HUES64 (cell line): ENCODE results near the gene CYP1A2. TPM values are rescaled to one million over a fixed set of nuclear protein-coding genes. Genes with fewer than 3 reads are reported as not detected.

Experiments used
- H3K27ac ChIP-seq: 2 replicates; pipeline ENCODE4 v1.7.0; 2013; ENCODE audit warnings: low read depth, low read length, inconsistent platforms
- H3K27me3 ChIP-seq: 2 replicates; pipeline ENCODE4 v1.6.1; 2013; ENCODE audit warnings: mild to moderate bottlenecking, low read length; ENCODE audit not compliant: insufficient read depth
- H3K36me3 ChIP-seq: 2 replicates; pipeline ENCODE4 v1.6.1; 2013; ENCODE audit warnings: mild to moderate bottlenecking, low read length; ENCODE audit not compliant: insufficient read depth
- H3K4me1 ChIP-seq: 2 replicates; pipeline ENCODE4 v1.6.1; 2013; ENCODE audit warnings: mild to moderate bottlenecking, low read length, moderate library complexity; ENCODE audit not compliant: insufficient read depth
- H3K4me3 ChIP-seq: 2 replicates; pipeline ENCODE4 v1.5.1; 2013; ENCODE audit warnings: mild to moderate bottlenecking, low read length, moderate library complexity
- H3K9ac ChIP-seq: 2 replicates; pipeline ENCODE4 v1.6.1; 2013; ENCODE audit warnings: mild to moderate bottlenecking, low read depth, low read length
- H3K9me3 ChIP-seq: 2 replicates; pipeline ENCODE4 v1.6.1; 2013; ENCODE audit warnings: low read depth, low read length; ENCODE audit not compliant: insufficient read depth
- WGBS: fragments of 150-250, 120-280 bp; methylation state at CpG from one replicate; pipeline ENCODE4 v1.1.7; 2013; ENCODE audit warnings: missing lambda C conversion rate; 5-methylcytosine and 5-hydroxymethylcytosine counted together
- polyA plus RNA-seq, 2 experiments: library from polyadenylated mRNA; stranded (reverse); fragments of 50-300 nt; gene quantifications; one replicate each; pipeline ENCODE4 v1.2.3, GENCODE V29; 2013

Gene CYP1A2, protein sequence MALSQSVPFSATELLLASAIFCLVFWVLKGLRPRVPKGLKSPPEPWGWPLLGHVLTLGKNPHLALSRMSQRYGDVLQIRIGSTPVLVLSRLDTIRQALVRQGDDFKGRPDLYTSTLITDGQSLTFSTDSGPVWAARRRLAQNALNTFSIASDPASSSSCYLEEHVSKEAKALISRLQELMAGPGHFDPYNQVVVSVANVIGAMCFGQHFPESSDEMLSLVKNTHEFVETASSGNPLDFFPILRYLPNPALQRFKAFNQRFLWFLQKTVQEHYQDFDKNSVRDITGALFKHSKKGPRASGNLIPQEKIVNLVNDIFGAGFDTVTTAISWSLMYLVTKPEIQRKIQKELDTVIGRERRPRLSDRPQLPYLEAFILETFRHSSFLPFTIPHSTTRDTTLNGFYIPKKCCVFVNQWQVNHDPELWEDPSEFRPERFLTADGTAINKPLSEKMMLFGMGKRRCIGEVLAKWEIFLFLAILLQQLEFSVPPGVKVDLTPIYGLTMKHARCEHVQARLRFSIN
- not detected for polyA plus RNA-seq (2013, experiment 1 of 2)
- not detected for polyA plus RNA-seq (2013, experiment 2 of 2)

DNA sequence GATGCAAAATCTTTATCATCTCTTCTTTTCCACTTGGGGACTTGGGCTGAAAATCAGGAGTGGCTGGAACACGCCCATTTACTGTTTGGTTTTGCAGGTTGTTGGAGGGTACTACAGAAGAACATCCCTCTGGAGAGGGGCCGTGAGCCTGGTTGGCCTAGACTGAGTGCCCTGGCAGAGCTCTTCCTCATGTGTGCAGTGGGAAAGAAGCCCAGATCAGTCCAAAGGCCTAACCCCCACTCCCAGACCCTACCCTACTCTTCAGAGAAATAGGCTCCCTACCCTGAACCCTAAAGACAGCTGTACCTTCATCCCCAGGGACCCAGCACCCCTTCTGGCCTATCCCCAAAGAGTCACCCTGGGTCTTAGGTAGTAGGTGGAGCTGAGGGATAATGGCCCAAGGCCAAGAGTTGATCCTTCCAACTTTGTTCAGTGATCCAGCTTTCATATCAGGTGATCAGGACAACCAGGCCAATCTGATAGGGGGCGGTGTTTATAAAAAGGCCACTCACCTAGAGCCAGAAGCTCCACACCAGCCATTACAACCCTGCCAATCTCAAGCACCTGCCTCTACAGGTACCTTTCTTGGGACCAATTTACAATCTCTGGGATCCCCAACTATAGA lies at the start of gene CYP1A2:
TSS of gene CYP1A2 (plus strand) at position 524 of the 625 bp plus-strand sequence. CDS start 894 bp downstream, outside the sequence.
- H3K9ac ChIP-seq = no peak within 1 kb of the TSS
- H3K36me3 ChIP-seq = no peaks in the 10 kb centered on the region
- WGBS = 89% methylated on average over 3 of the region's 3 CpGs
- no peaks in the 10 kb centered on the region for H3K4me1 ChIP-seq
- H3K9me3 ChIP-seq = no peaks in the 10 kb centered on the region
- H3K27me3 ChIP-seq = peaks cover 52% of the 10 kb centered on the region; the same call in 1 of the 2 replicates
- no peak within 1 kb of the TSS for H3K27ac ChIP-seq
- no peak within 1 kb of the TSS for H3K4me3 ChIP-seq

DNA sequence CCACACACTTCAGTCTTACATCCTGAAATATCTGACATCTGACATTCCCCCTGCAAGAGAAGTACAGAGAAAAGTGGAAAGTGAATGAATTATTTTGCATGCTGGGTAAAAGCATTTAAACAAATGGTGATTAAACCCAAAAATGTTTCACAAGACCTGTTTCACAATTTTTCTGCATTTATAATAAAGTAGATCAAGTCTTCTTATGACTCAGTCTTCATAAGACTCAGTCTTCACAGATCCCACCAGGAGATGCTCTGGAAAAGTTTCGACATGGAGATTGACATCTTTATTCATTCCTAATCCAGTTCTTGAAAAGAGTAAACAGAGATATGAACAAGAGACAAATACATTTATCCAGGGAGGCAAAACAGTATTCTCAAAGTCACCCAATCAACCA lies 39.6 kb upstream of the CYP1A2 start:
- H3K4me3 ChIP-seq = no peak overlapping the region
- H3K36me3 ChIP-seq = no peaks in the 10 kb centered on the region
- WGBS = 80% methylated on average over 1 of the region's 1 CpG
- H3K27ac ChIP-seq = no peak overlapping the region
- H3K9ac ChIP-seq = no peak overlapping the region
- no peaks in the 10 kb centered on the region for H3K9me3 ChIP-seq
- H3K27me3 ChIP-seq = peaks cover 23% of the 10 kb centered on the region
- no peaks in the 10 kb centered on the region for H3K4me1 ChIP-seq

DNA sequence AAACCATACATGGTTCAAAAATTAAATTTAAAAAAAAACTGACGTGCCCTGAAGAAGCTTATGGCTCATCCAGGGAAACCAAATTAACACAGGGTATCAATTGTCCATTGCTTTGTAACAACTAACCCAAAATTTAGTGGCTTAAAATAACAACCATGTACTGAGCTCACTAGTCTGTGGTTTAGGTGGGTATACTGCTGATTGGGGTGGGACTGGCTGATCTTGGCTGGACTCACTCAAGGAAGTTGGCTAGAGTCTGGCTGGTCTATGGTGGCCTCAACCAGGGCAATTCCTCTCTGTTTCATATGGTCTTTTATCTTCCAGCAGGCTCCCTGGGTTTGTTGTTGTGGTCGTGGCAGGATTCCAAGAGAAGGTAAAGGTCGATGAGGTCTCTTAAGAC lies 38.8 kb upstream of the CYP1A2 start:
- H3K36me3 ChIP-seq = no peaks in the 10 kb centered on the region
- peaks cover 20% of the 10 kb centered on the region for H3K27me3 ChIP-seq
- H3K4me1 ChIP-seq = no peaks in the 10 kb centered on the region
- H3K9ac ChIP-seq = no peak overlapping the region
- no peaks in the 10 kb centered on the region for H3K9me3 ChIP-seq
- 69% methylated on average over 3 of the region's 3 CpGs for WGBS
- H3K4me3 ChIP-seq = no peak overlapping the region
- no peak overlapping the region for H3K27ac ChIP-seq

DNA sequence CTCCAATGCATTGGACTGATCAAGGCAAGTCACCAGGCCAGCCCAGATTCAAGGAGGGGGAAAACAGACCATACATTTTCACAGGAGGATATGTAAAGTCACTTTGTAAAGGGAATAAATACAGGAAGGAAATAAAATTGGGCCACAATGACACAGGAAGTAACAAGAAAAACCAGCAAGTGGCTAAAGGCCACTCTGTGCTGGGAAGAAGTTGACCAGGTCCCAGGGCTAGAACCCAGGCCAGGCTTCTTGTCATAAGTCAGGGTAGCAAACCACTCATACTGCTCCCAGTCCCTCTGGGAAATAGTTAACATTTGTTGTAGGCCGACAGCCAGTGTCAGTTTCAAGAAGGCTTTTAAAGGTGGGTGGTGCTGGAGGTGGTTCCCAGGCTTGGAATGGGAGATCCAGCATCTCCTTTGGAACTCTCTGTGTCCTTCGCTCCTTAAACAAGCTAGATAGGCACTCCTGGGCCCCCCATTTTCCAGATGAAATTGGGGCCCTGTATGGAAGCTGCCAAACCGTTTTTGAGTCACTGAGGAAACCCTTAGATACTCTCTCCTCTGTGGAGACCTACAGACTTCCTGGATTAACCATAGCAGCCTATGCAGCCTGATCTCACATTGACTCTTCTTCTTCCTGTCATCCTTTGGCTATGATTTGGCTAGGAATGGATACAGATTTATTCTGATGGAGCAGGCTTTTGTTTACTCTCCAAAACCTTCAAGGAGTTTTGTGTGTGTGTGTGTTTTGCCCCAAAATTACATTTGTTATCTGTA lies 38.1 kb upstream of the CYP1A2 start:
- H3K9me3 ChIP-seq = no peaks in the 10 kb centered on the region
- H3K4me3 ChIP-seq = no peak overlapping the region
- H3K4me1 ChIP-seq = no peaks in the 10 kb centered on the region
- 71% methylated on average over 3 of the region's 3 CpGs for WGBS
- no peaks in the 10 kb centered on the region for H3K36me3 ChIP-seq
- no peak overlapping the region for H3K9ac ChIP-seq
- H3K27ac ChIP-seq = no peak overlapping the region
- peaks cover 17% of the 10 kb centered on the region for H3K27me3 ChIP-seq

DNA sequence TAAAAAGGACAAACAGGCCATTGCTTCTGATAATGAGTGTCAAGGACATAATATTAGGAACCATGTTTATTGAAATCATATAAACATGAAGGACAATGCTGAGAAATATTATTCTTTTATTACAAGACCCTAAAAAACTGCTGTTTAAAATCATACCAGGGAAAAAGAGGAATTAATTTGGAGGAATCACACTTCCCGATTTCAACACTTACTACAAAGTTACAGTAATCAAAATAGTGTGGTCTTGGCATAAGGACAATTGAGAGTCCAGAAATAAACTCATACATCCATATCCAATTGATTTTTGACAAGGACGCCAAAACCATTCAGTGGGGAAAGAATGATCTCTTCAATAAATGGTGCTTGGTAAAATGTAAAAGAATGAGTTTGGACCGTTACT lies 36.3 kb upstream of the CYP1A2 start:
- H3K4me3 ChIP-seq = no peak overlapping the region
- no peak overlapping the region for H3K9ac ChIP-seq
- no peaks in the 10 kb centered on the region for H3K9me3 ChIP-seq
- peaks cover 11% of the 10 kb centered on the region for H3K27me3 ChIP-seq
- WGBS = no CpG with 5 or more reads among the region's 3 CpGs
- H3K4me1 ChIP-seq = no peaks in the 10 kb centered on the region
- no peak overlapping the region for H3K27ac ChIP-seq
- H3K36me3 ChIP-seq = no peaks in the 10 kb centered on the region

DNA sequence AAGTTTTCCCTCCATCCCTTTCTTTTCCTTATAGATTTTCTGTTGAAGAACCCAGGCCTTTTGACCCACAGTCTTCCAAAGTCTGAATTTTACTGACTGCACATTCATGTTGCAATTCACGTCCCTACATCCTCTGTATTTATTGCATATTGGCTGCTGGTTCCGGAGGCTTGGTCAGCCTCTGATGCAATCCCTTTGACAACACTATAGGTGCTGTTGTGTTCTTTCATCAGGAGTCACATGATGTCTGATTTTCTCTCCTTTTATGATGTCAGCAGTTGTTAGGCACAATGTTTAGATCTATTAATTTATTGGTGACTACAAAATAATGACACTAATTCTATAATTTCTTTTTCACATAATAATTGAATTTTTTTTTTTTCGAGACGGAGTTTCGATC lies 32.0 kb upstream of the CYP1A2 start:
- no peak overlapping the region for H3K4me3 ChIP-seq
- H3K4me1 ChIP-seq = no peaks in the 10 kb centered on the region
- WGBS = 90% methylated on average over 5 of the region's 5 CpGs
- H3K27ac ChIP-seq = no peak overlapping the region
- no peak overlapping the region for H3K9ac ChIP-seq
- no peaks in the 10 kb centered on the region for H3K36me3 ChIP-seq
- H3K9me3 ChIP-seq = no peaks in the 10 kb centered on the region
- H3K27me3 ChIP-seq = no peaks in the 10 kb centered on the region

DNA sequence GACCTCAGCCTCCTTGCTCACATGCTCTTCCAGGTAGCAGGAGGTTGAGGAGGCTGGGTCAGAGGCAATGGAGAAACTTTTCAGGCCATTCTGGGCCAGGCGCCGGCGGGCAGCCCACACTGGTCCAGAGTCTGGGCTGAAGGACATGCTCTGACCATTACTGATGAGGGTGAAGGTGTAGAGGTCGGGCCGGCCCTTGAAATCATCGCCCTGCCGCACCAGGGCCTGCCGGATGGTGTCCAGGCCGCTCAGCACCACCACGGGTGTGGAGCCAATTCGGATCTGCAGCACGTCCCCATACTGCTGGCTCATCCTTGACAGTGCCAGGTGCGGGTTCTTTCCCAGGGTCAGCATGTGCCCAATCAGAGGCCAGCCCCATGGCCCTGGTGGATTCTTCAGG lies 26.1 kb upstream of the CYP1A2 start:
- Histone ChIP-seq H3K4me1 (peaks cover 4% of the 10 kb centered on the region; the same call in 1 of the 2 replicates), H3K36me3 (no peaks in the 10 kb centered on the region), H3K9ac (no peak overlapping the region), H3K27ac (no peak overlapping the region), H3K4me3 (no peak overlapping the region), H3K27me3 (peaks cover 33% of the 10 kb centered on the region), H3K9me3 (no peaks in the 10 kb centered on the region)
- 92% methylated on average over 13 of the region's 13 CpGs for WGBS

DNA sequence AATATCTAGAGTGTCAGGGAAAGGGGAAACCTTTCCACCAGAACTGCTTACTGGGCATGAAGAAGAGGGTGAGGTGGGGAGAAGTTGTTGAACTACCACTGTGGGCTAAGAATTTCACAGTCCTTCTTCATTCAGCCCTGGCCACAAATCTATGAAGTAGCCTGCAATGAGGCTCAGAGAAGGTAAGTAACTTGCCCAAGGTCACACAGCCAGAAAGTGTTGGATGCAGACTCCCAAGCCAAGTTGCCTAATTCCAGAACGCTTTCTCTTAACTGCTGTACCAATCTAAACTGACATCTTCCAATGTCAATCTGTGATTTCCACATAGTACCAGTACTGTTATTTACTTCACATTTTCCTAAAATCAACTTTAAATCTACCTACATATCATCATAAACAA lies 25.5 kb upstream of the CYP1A2 start:
- Histone ChIP-seq H3K4me1 (peaks cover 4% of the 10 kb centered on the region; the same call in 1 of the 2 replicates), H3K36me3 (no peaks in the 10 kb centered on the region), H3K27me3 (peaks cover 38% of the 10 kb centered on the region), H3K4me3 (no peak overlapping the region), H3K9ac (no peak overlapping the region), H3K27ac (no peak overlapping the region), H3K9me3 (no peaks in the 10 kb centered on the region)
- 85% methylated on average over 1 of the region's 1 CpG for WGBS

DNA sequence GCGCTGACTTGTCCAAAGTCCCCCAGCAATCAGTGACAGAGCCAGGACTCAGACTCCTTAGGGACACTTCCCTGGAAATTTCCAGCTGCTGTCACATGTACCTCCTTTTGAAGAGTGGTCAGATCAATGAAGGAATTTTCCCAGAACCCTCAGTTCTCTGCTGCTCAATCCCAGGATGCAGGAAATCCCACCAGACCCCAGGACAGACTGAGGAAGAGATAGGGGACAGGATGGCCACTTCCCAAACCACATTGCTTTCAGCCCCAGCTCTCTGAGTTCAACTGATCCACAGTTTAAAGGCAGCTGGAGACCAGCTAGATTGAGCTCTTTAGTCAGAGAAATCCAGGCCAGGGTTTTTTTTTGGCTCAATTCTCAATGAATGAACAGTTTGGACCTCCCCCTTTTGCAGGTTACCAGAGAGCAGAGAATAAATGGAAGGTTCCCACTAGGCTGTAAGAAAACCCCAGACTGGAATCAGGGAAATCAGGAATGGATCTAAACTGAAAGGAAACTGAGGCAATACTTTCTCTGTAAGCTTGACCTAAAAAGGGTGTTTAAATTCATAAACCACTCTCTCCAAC lies 24.8 kb upstream of the CYP1A2 start:
- WGBS = 90% methylated on average over 1 of the region's 1 CpG
- Histone ChIP-seq H3K27me3 (peaks cover 38% of the 10 kb centered on the region), H3K9me3 (no peaks in the 10 kb centered on the region)

DNA sequence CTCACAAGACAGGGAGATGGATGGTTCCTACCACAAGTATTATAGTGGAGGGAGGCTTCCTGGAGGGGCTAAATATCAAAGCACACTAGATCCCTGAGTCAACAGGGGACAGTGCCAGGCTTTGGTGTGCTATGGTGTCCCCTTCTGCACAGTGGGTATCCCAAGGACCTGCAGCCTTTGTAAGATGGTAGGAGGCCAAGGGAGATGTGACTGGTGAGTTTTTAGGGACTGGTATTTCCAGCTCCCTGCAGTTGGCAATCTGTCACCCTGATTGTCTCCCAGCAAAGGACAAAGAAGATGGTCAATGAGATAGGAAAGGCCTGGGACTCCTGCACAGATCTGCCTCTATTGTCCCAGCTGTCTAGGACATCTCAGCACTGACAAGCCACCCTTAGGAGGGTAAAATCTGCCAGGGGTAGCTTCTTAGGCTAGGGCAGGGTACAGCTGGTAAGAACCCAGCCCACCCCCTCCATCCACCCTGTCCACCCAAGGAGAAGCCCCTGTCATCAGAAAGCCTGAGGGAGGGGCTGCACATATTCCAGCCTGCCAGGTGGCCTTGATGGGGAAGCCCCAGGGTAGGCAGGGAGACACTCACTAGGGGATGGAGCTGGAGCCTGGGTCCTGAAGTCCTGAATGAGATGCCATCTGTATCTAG lies 23.9 kb upstream of the CYP1A2 start:
- Histone ChIP-seq H3K4me1 (peaks cover 4% of the 10 kb centered on the region; the same call in 1 of the 2 replicates), H3K9ac (no peak overlapping the region), H3K9me3 (no peaks in the 10 kb centered on the region), H3K27me3 (peaks cover 38% of the 10 kb centered on the region), H3K36me3 (no peaks in the 10 kb centered on the region), H3K4me3 (no peak overlapping the region), H3K27ac (no peak overlapping the region)

More for the DNA sequence above, 24.8 kb upstream of the CYP1A2 start:
- H3K4me3 ChIP-seq = no peak overlapping the region
- no peaks in the 10 kb centered on the region for H3K36me3 ChIP-seq
- H3K27ac ChIP-seq = no peak overlapping the region
- H3K9ac ChIP-seq = no peak overlapping the region
- peaks cover 4% of the 10 kb centered on the region; the same call in 1 of the 2 replicates for H3K4me1 ChIP-seq
